ENCODE results near the gene LYPLAL1. TPM values are rescaled to one million over a fixed set of nuclear protein-coding genes. Genes with fewer than 3 reads are reported as not detected.

The LYPLAL1 gene
- total RNA-seq, 1 donor from 2014 or later, result 25.6 TPM

GRCh38 chr1:219126377-219126776 lies 47.3 kb upstream of the LYPLAL1 start:
- DNase-seq (ENCODE audit: low read depth), result peak; percentile 18
- H3K9ac ChIP-seq (ENCODE audit: low read length), result no peak overlapping the region
- no peaks in the 10 kb centered on the region for H3K4me1 ChIP-seq (ENCODE audit: insufficient read depth, low read length)
- peaks cover 2% of the 10 kb centered on the region for H3K4me1 Mint-ChIP-seq (ENCODE audit: low read depth, unreplicated experiment)
- H3K36me3 ChIP-seq (ENCODE audit: insufficient read depth, low read length), result no peaks in the 10 kb centered on the region
- H3K27me3 Mint-ChIP-seq (ENCODE audit: low read depth, unreplicated experiment), result no peaks in the 10 kb centered on the region
- no peak overlapping the region for H3K27ac Mint-ChIP-seq (ENCODE audit: unreplicated experiment)
- no peaks in the 10 kb centered on the region for H3K27me3 ChIP-seq (ENCODE audit: insufficient read depth, low read length)
- FAIRE-seq, result no peak
- no peak for TF ChIP-seq CTCF (IDR thresholded peaks at IDR 0.05; ENCODE audit: insufficient read depth, low read depth, low read length)
- TF ChIP-seq EZH2 (IDR thresholded peaks at IDR 0.05; ENCODE audit: insufficient read depth, low read length), result no peak
- no peak overlapping the region for H3K27ac ChIP-seq (ENCODE audit: low read depth, low read length)
- no peaks in the 10 kb centered on the region for H3K9me3 ChIP-seq (ENCODE audit: insufficient read depth, low read depth, low read length)
- H3K79me2 ChIP-seq (ENCODE audit: insufficient read depth, low read length), result no peaks in the 10 kb centered on the region
- H3K9me3 Mint-ChIP-seq (ENCODE audit: unreplicated experiment), result no peaks in the 10 kb centered on the region
- H3K36me3 Mint-ChIP-seq (ENCODE audit: low read depth, unreplicated experiment), result no peaks in the 10 kb centered on the region
- no peak overlapping the region for H3K4me3 Mint-ChIP-seq (ENCODE audit: unreplicated experiment)
- H3K4me2 ChIP-seq (ENCODE audit: low read length), result no peak overlapping the region
- no peak overlapping the region for H3K4me3 ChIP-seq (ENCODE audit: insufficient read depth, low read depth, low read length)
- no peak overlapping the region for H2AFZ ChIP-seq (ENCODE audit: low read depth, low read length)
- H4K20me1 ChIP-seq (ENCODE audit: insufficient read depth, low read length), result no peaks in the 10 kb centered on the region

GRCh38 chr1:219128957-219129356 lies 44.7 kb upstream of the LYPLAL1 start:
- Histone ChIP-seq H4K20me1 (ENCODE audit: insufficient read depth, low read length) (no peaks in the 10 kb centered on the region), H3K27ac (ENCODE audit: low read depth, low read length) (no peak overlapping the region), H3K27me3 (ENCODE audit: insufficient read depth, low read length) (no peaks in the 10 kb centered on the region), H3K4me3 (ENCODE audit: insufficient read depth, low read depth, low read length) (no peak overlapping the region), H3K4me1 (ENCODE audit: insufficient read depth, low read length) (no peaks in the 10 kb centered on the region), H3K79me2 (ENCODE audit: insufficient read depth, low read length) (no peaks in the 10 kb centered on the region), H2AFZ (ENCODE audit: low read depth, low read length) (no peak overlapping the region), H3K9me3 (ENCODE audit: insufficient read depth, low read depth, low read length) (no peaks in the 10 kb centered on the region), H3K4me2 (ENCODE audit: low read length) (no peak overlapping the region), H3K36me3 (ENCODE audit: insufficient read depth, low read length) (no peaks in the 10 kb centered on the region), H3K9ac (ENCODE audit: low read length) (no peak overlapping the region)
- no peak for TF ChIP-seq CTCF (IDR thresholded peaks at IDR 0.05; ENCODE audit: insufficient read depth, low read depth, low read length)
- TF ChIP-seq EZH2 (IDR thresholded peaks at IDR 0.05; ENCODE audit: insufficient read depth, low read length), result no peak
- Mint-ChIP-seq H3K27me3 (ENCODE audit: low read depth, unreplicated experiment) (no peaks in the 10 kb centered on the region), H3K27ac (ENCODE audit: unreplicated experiment) (no peak overlapping the region), H3K4me3 (ENCODE audit: unreplicated experiment) (no peak overlapping the region), H3K36me3 (ENCODE audit: low read depth, unreplicated experiment) (no peaks in the 10 kb centered on the region), H3K9me3 (ENCODE audit: unreplicated experiment) (no peaks in the 10 kb centered on the region), H3K4me1 (ENCODE audit: low read depth, unreplicated experiment) (peaks cover 2% of the 10 kb centered on the region)
- no peak for FAIRE-seq
- DNase-seq (ENCODE audit: low read depth), result peak; percentile 31

GRCh38 chr1:219130366-219130935 lies 43.2 kb upstream of the LYPLAL1 start:
- Histone ChIP-seq H2AFZ (ENCODE audit: low read depth, low read length) (no peak overlapping the region), H3K4me2 (ENCODE audit: low read length) (no peak overlapping the region), H3K4me3 (ENCODE audit: insufficient read depth, low read depth, low read length) (no peak overlapping the region), H3K9ac (ENCODE audit: low read length) (no peak overlapping the region), H3K27me3 (ENCODE audit: insufficient read depth, low read length) (no peaks in the 10 kb centered on the region), H4K20me1 (ENCODE audit: insufficient read depth, low read length) (no peaks in the 10 kb centered on the region), H3K4me1 (ENCODE audit: insufficient read depth, low read length) (no peaks in the 10 kb centered on the region), H3K9me3 (ENCODE audit: insufficient read depth, low read depth, low read length) (no peaks in the 10 kb centered on the region), H3K27ac (ENCODE audit: low read depth, low read length) (no peak overlapping the region), H3K79me2 (ENCODE audit: insufficient read depth, low read length) (no peaks in the 10 kb centered on the region), H3K36me3 (ENCODE audit: insufficient read depth, low read length) (no peaks in the 10 kb centered on the region)
- peaks cover 2% of the 10 kb centered on the region for H3K4me1 Mint-ChIP-seq (ENCODE audit: low read depth, unreplicated experiment)
- H3K36me3 Mint-ChIP-seq (ENCODE audit: low read depth, unreplicated experiment), result no peaks in the 10 kb centered on the region
- FAIRE-seq (no peak), DNase-seq (ENCODE audit: low read depth) (no peak)
- H3K27me3 Mint-ChIP-seq (ENCODE audit: low read depth, unreplicated experiment), result no peaks in the 10 kb centered on the region
- H3K9me3 Mint-ChIP-seq (ENCODE audit: unreplicated experiment), result no peaks in the 10 kb centered on the region
- no peak overlapping the region for H3K4me3 Mint-ChIP-seq (ENCODE audit: unreplicated experiment)
- no peak overlapping the region for H3K27ac Mint-ChIP-seq (ENCODE audit: unreplicated experiment)
- TF ChIP-seq EZH2 (IDR thresholded peaks at IDR 0.05; ENCODE audit: insufficient read depth, low read length) (no peak), CTCF (IDR thresholded peaks at IDR 0.05; ENCODE audit: insufficient read depth, low read depth, low read length) (no peak)

Data from astrocyte (in vitro differentiated cells and primary cell).